Transverse colon (tissue), 4 donors: Measurements from ENCODE around the gene PID1.

Experiments
- CTCF ChIP-seq, 5 experiments: fragments of 200-600 bp in 3 of 5; fragments of 450-650 bp in 2 of 5; sonication (generic) in 3 of 5; IDR thresholded peaks; 1 replicate in 2 of 5; 2 replicates in 3 of 5; pipeline ENCODE4 v1.5.1; 2016 to 2017; ENCODE audit warnings: antibody characterized with exemption in 5 of 5, inconsistent platforms in 3 of 5, mild to moderate bottlenecking in 2 of 5, moderate library complexity in 1 of 5
- POLR2A ChIP-seq: fragments of 450-650 bp; IDR thresholded peaks from one replicate; pipeline ENCODE4 v1.6.1; 2016; ENCODE audit warnings: antibody characterized with exemption, mild to moderate bottlenecking, moderate library complexity
- POLR2AphosphoS5 ChIP-seq, 3 donors: sonication (generic); formaldehyde crosslinking; IDR thresholded peaks; one replicate each; pipeline ENCODE4 v1.6.1; 2016; ENCODE audit warnings: antibody characterized with exemption in 3 of 3

GRCh38 chr2:229129738-229130371 lies 141.2 kb downstream of the PID1 start:
- TF ChIP-seq POLR2AphosphoS5 (IDR thresholded peaks at IDR 0.05) (peak in 2 of 3 donors; percentile 36 to 77), CTCF (IDR thresholded peaks at IDR 0.05) (no peak), POLR2A (peak; percentile 23)
